Measurements from ENCODE around the gene MINDY3.
"Not testable (repeated sequence)": the region's sequence is repeated elsewhere in the genome, so short reads cannot be mapped to it uniquely, and the experiment has no call there.

Gene MINDY3

GRCh38 chr10:15764892-15765454, 95.3 kb downstream of the MINDY3 start:
- DNase-seq, result no peak

GRCh38 chr10:15763006-15763405, 97.3 kb downstream of the MINDY3 start:
- peak; percentile 12 for DNase-seq

- DNase-seq, result not testable (repeated sequence)
Measured at GRCh38 chr10:15762239-15762638, 98.1 kb downstream of the MINDY3 start.

GRCh38 chr10:15761224-15761623, 99.1 kb downstream of the MINDY3 start:
- DNase-seq, result not testable (repeated sequence)

GRCh38 chr10:15760681-15761080, 99.6 kb downstream of the MINDY3 start:
- no peak for DNase-seq

GRCh38 chr10:15759265-15759664, 101.0 kb downstream of the MINDY3 start:
- no peak for DNase-seq

- DNase-seq, result no peak
Measured at GRCh38 chr10:15758618-15759017, 101.7 kb downstream of the MINDY3 start.

- no peak for DNase-seq
Measured at GRCh38 chr10:15754937-15755336, 105.4 kb downstream of the MINDY3 start.

- DNase-seq, result no peak
Measured at GRCh38 chr10:15751046-15751445, 109.3 kb downstream of the MINDY3 start.

GRCh38 chr10:15748126-15748525, 112.2 kb downstream of the MINDY3 start:
- DNase-seq, result no peak

- DNase-seq, result no peak
Measured at GRCh38 chr10:15747632-15748031, 112.7 kb downstream of the MINDY3 start.

- DNase-seq, result no peak
Measured at GRCh38 chr10:15745751-15746150, 114.6 kb downstream of the MINDY3 start.

GRCh38 chr10:15744217-15744865, 116.0 kb downstream of the MINDY3 start:
- peak; percentile 80 for DNase-seq

- no peak for DNase-seq
Measured at GRCh38 chr10:15743443-15743842, 116.9 kb downstream of the MINDY3 start.

GRCh38 chr10:15742836-15743235, 117.5 kb downstream of the MINDY3 start:
- no peak for DNase-seq

- no peak for DNase-seq
Measured at GRCh38 chr10:15742102-15742501, 118.2 kb downstream of the MINDY3 start.

GRCh38 chr10:15741581-15741980, 118.7 kb downstream of the MINDY3 start:
- DNase-seq, result no peak

GRCh38 chr10:15740261-15740660, 120.0 kb downstream of the MINDY3 start:
- no peak for DNase-seq

GRCh38 chr10:15739254-15739970, 120.9 kb downstream of the MINDY3 start:
- no peak for DNase-seq

GRCh38 chr10:15738270-15738925, 121.9 kb downstream of the MINDY3 start:
- no peak for DNase-seq

GRCh38 chr10:15737656-15738055, 122.7 kb downstream of the MINDY3 start:
- DNase-seq, result no peak

GRCh38 chr10:15735763-15736162, 124.5 kb downstream of the MINDY3 start:
- no peak for DNase-seq

GRCh38 chr10:15730341-15730740, 130.0 kb downstream of the MINDY3 start:
- no peak for DNase-seq

- no peak for DNase-seq
Measured at GRCh38 chr10:15729890-15730289, 130.4 kb downstream of the MINDY3 start.
